ENCODE data around the gene GLOD4.
"Not testable (repeated sequence)": the region's sequence is repeated elsewhere in the genome, so short reads cannot be mapped to it uniquely, and the experiment has no call there.

GLOD4 gene

GRCh38 chr17:781805-782731 is at the start of gene GLOD4, which contains the start of gene MRM3:
Gene GLOD4, minus strand, starts transcription at chr17:782280. Its CDS starts 25 bp downstream, at chr17:782255.
Gene MRM3, plus strand, starts transcription at chr17:782353. Its CDS starts 26 bp downstream, at chr17:782379.
- peak; percentile 16 for DNase-seq

GRCh38 chr17:830950-831349 is 48.9 kb upstream of the GLOD4 start:
- DNase-seq = no peak

- no peak for DNase-seq
These were observed 48.3 kb upstream of the GLOD4 start for GRCh38 chr17:830381-830780.

GRCh38 chr17:829614-830013 is 47.5 kb upstream of the GLOD4 start:
- DNase-seq = not testable (repeated sequence)

- no peak for DNase-seq
These were observed 46.7 kb upstream of the GLOD4 start for GRCh38 chr17:828761-829160.

- DNase-seq = no peak
These were observed 44.7 kb upstream of the GLOD4 start for GRCh38 chr17:826778-827177.

GRCh38 chr17:825216-825615 is 43.1 kb upstream of the GLOD4 start:
- no peak for DNase-seq

GRCh38 chr17:824378-824777 is 42.3 kb upstream of the GLOD4 start:
- DNase-seq = no peak

GRCh38 chr17:823501-823902 is 41.4 kb upstream of the GLOD4 start:
- DNase-seq = no peak

GRCh38 chr17:819251-819650 is 37.2 kb upstream of the GLOD4 start:
- DNase-seq = no peak

GRCh38 chr17:814371-814770 is 32.3 kb upstream of the GLOD4 start:
- no peak for DNase-seq

GRCh38 chr17:812638-813204 is 30.6 kb upstream of the GLOD4 start:
- no peak for DNase-seq

GRCh38 chr17:811051-811784 is 29.1 kb upstream of the GLOD4 start:
- no peak for DNase-seq

- no peak for DNase-seq
These were observed 25.6 kb upstream of the GLOD4 start for GRCh38 chr17:807523-808294.

- no peak for DNase-seq
These were observed 24.9 kb upstream of the GLOD4 start for GRCh38 chr17:806781-807522.

- DNase-seq = no peak
These were observed 24.3 kb upstream of the GLOD4 start for GRCh38 chr17:806346-806745.

- not testable (repeated sequence) for DNase-seq
These were observed 23.8 kb upstream of the GLOD4 start for GRCh38 chr17:805886-806285.

- no peak for DNase-seq
These were observed 22.7 kb upstream of the GLOD4 start for GRCh38 chr17:804541-805435.

GRCh38 chr17:802901-803881 is 21.1 kb upstream of the GLOD4 start:
- no peak for DNase-seq

- no peak for DNase-seq
These were observed 20.4 kb upstream of the GLOD4 start for GRCh38 chr17:802481-802880.

Data from NCI-H2029 (cell line).